ENCODE measurements around the gene SLC7A10. TPM values are rescaled to one million over a fixed set of nuclear protein-coding genes. Genes with fewer than 3 reads are reported as not detected.
"Not testable (repeated sequence)": the region's sequence is repeated elsewhere in the genome, so short reads cannot be mapped to it uniquely, and the experiment has no call there.

The SLC7A10 gene
- total RNA-seq, 2 donors from 2014 or later = 0.22 TPM; not detected in 1

GRCh38 chr19:33195645-33196347 lies 29.9 kb downstream of the SLC7A10 start:
- DNase-seq (no peak), ATAC-seq (peak; percentile 6)
- intact Hi-C loops (cut with DNase I, micrococcal nuclease) = no loop called here

GRCh38 chr19:33194886-33195644 lies 30.6 kb downstream of the SLC7A10 start:
- peak; percentile 61 for ATAC-seq
- DNase-seq = peak in 1 of 2 donors; percentile 32
- intact Hi-C loops (cut with DNase I, micrococcal nuclease) = no loop called here

GRCh38 chr19:33194532-33194885 lies 31.1 kb downstream of the SLC7A10 start:
- ATAC-seq (peak; percentile 44), DNase-seq (peak in 1 of 2 donors; percentile 24)
- intact Hi-C loops (cut with DNase I, micrococcal nuclease) = no loop called here

- DNase-seq = peak in 1 of 2 donors; percentile 47
- ATAC-seq = peak; percentile 70
- intact Hi-C loops (cut with DNase I, micrococcal nuclease) = no loop called here
These were observed 31.7 kb downstream of the SLC7A10 start, which contains the start of gene LRP3 for GRCh38 chr19:33193865-33194362. Gene LRP3, plus strand, starts transcription at chr19:33194330. Its CDS starts 456 bp downstream, at chr19:33194786.

GRCh38 chr19:33193269-33193864 lies 32.3 kb downstream of the SLC7A10 start:
- intact Hi-C loops (cut with DNase I, micrococcal nuclease) = no loop called here
- DNase-seq (no peak), ATAC-seq (no peak)

GRCh38 chr19:33192010-33192409 lies 33.6 kb downstream of the SLC7A10 start:
- ATAC-seq (no peak), DNase-seq (no peak)
- intact Hi-C loops (cut with DNase I, micrococcal nuclease) = no loop called here

GRCh38 chr19:33191501-33191900 lies 34.1 kb downstream of the SLC7A10 start:
- intact Hi-C loops (cut with DNase I, micrococcal nuclease) = no loop called here
- ATAC-seq (no peak), DNase-seq (no peak)

- ATAC-seq; intact Hi-C loops (cut with DNase I, micrococcal nuclease); DNase-seq: not testable (repeated sequence)
These were observed 34.6 kb downstream of the SLC7A10 start for GRCh38 chr19:33191092-33191491.

- intact Hi-C loops (cut with DNase I, micrococcal nuclease) = no loop called here
- ATAC-seq = no peak
- no peak for DNase-seq
These were observed 36.2 kb downstream of the SLC7A10 start for GRCh38 chr19:33189453-33189852.

GRCh38 chr19:33187183-33187540 lies 38.5 kb downstream of the SLC7A10 start:
- intact Hi-C loops (cut with DNase I, micrococcal nuclease) = no loop called here
- DNase-seq (peak; percentile 43 to 68), ATAC-seq (peak; percentile 97)

GRCh38 chr19:33186431-33187182 lies 39.0 kb downstream of the SLC7A10 start:
- intact Hi-C loops (cut with DNase I, micrococcal nuclease) = no loop called here
- ATAC-seq (peak; percentile 3), DNase-seq (no peak)

- DNase-seq = no peak
- intact Hi-C loops (cut with DNase I, micrococcal nuclease) = loop anchor here in 1 of 2 donors (10.0 kb wide), 1 partner anchor 127 kb away; the partner anchor contains the start of gene CEBPA
- ATAC-seq = peak; percentile 42
These were observed 48.2 kb downstream of the SLC7A10 start for GRCh38 chr19:33177417-33177979.

- DNase-seq (peak; percentile 96), ATAC-seq (peak; percentile 88)
- intact Hi-C loops (cut with DNase I, micrococcal nuclease) = loop anchor here in 1 of 2 donors (10.0 kb wide), 1 partner anchor 128 kb away; the partner anchor contains the start of gene CEBPA
These were observed 48.8 kb downstream of the SLC7A10 start for GRCh38 chr19:33176670-33177416.

- intact Hi-C loops (cut with DNase I, micrococcal nuclease) = loop anchor here in 1 of 2 donors (10.0 kb wide), 1 partner anchor 129 kb away; the partner anchor contains the start of gene CEBPA
- ATAC-seq (peak; percentile 10), DNase-seq (no peak)
These were observed 49.6 kb downstream of the SLC7A10 start for GRCh38 chr19:33175886-33176669.

GRCh38 chr19:33175156-33175782 lies 50.4 kb downstream of the SLC7A10 start:
- no peak for ATAC-seq
- intact Hi-C loops (cut with DNase I, micrococcal nuclease) = loop anchor here in 1 of 2 donors (10.0 kb wide), 1 partner anchor 130 kb away; the partner anchor contains the start of gene CEBPA
- DNase-seq = no peak

- no peak for ATAC-seq
- DNase-seq = no peak
- intact Hi-C loops (cut with DNase I, micrococcal nuclease) = loop anchor here in 1 of 2 donors (10.0 kb wide), 1 partner anchor 131 kb away; the partner anchor contains the start of gene CEBPA
These were observed 51.5 kb downstream of the SLC7A10 start for GRCh38 chr19:33174186-33174585.
